Ovary (tissue), 9 donors: ENCODE results near the gene UBA3. TPM values are rescaled to one million over a fixed set of nuclear protein-coding genes. Genes with fewer than 3 reads are reported as not detected.

ENCODE experiments used
- DNase-seq, 5 donors: peaks; one replicate each; pipeline ENCODE4 v3.0.0-alpha.2; 2019 to 2020
- H3K27ac ChIP-seq, 2 donors: fragments of 200-600 bp; one replicate each; pipeline versions ENCODE4 v1.5.1 to v1.8.0; 2019 to 2022
- H3K27me3 ChIP-seq: fragments of 200-600 bp; one replicate; pipeline ENCODE4 v1.8.0; 2022
- H3K36me3 ChIP-seq: fragments of 200-600 bp; sonication (generic); one replicate; pipeline ENCODE4 v1.5.1; 2019
- H3K4me1 ChIP-seq: one replicate; pipeline ENCODE4 v1.8.1; 2013; ENCODE audit warnings: mild to moderate bottlenecking, moderate library complexity; ENCODE audit not compliant: insufficient read depth
- H3K4me3 ChIP-seq: fragments of 200-600 bp; sonication (generic); one replicate; pipeline ENCODE4 v1.5.1; 2017
- H3K9me3 ChIP-seq, 2 donors: fragments of 200-600 bp in 1 of 2; sonication (generic) in 1 of 2; one replicate each; pipeline versions ENCODE4 v1.5.1 to v1.8.1; 2013 to 2019; ENCODE audit warnings: mild to moderate bottlenecking in 1 of 2, moderate library complexity in 1 of 2
- EP300 ChIP-seq: sonication (generic); formaldehyde crosslinking; IDR thresholded peaks from one replicate; pipeline ENCODE4 v1.6.1; 2017; ENCODE audit warnings: antibody characterized with exemption
- POLR2A ChIP-seq: fragments of 450-650 bp; IDR thresholded peaks from one replicate; pipeline ENCODE4 v1.6.1; 2017; ENCODE audit warnings: antibody characterized with exemption, mild to moderate bottlenecking, moderate library complexity
- WGBS, 3 donors: extraction: QIAGEN DNeasy Blood & Tissue Kit in 1 of 3; methylation state at CpG; one replicate each; pipeline versions ENCODE4 v1.1.5 to v1.1.7; 2013 to 2017; 5-methylcytosine and 5-hydroxymethylcytosine counted together
- intact Hi-C, 4 donors: fragments of 100-400 bp; cut with DNase I; formaldehyde crosslinking; loops; one replicate each; pipeline versions ENCODE4 v1.11.0 to v1.15.1; 2022 to 2023
- polyA plus RNA-seq, 2 donors: library from polyadenylated mRNA; stranded (reverse); fragments of 200-250 nt in 1 of 2; fragments of 350-450 nt in 1 of 2; fragmentation: Illumina TruSeq in 1 of 2; extraction: RNeasy Lipid Tissue Mini Kit (QIAGEN cat#74804) in 1 of 2; gene quantifications; one replicate each; pipeline ENCODE4 v1.2.3, GENCODE V29; 2013 to 2014
- total RNA-seq, 7 donors: library from RNA; depleted of rRNA in 2 of 7; stranded (reverse); fragments of >200 nt in 2 of 7; fragmentation: NEBNext Ultra II Directional in 3 of 7; extraction: Animal tissue kit (Norgen Biotek cat#: 25700) in 3 of 7; gene quantifications; one replicate each; pipeline versions ENCODE4 v1.1.0 to v1.2.4, GENCODE V29; 2016 to 2023
- TF ChIP-seq, protein P1 (sequence below), 3 donors: fragments of 450-650 bp in 2 of 3; fragments of 200-600 bp in 1 of 3; IDR thresholded peaks; one replicate each; pipeline versions ENCODE4 v1.5.1 to v1.8.0; 2016 to 2022; ENCODE audit warnings: antibody characterized with exemption in 3 of 3, mild to moderate bottlenecking in 1 of 3
- donor health status: DM: no; HTN: no; CAD: no; lungs with moderate emphysema.
- donor health status: DM: no; HTN: no; CAD: no.
- donor health status: Bipolar disorder and iron deficiency.
- donor health status: DM: yes; HTN: yes; CAD: no.
- donor health status: DM: no; HTN: no; CAD: no.
- donor health status: DM: yes; HTN: yes; CAD: no.

Gene UBA3
- total and polyA plus RNA-seq, 9 donors = 34.7 to 54.9 (median 47.7) TPM

DNA sequence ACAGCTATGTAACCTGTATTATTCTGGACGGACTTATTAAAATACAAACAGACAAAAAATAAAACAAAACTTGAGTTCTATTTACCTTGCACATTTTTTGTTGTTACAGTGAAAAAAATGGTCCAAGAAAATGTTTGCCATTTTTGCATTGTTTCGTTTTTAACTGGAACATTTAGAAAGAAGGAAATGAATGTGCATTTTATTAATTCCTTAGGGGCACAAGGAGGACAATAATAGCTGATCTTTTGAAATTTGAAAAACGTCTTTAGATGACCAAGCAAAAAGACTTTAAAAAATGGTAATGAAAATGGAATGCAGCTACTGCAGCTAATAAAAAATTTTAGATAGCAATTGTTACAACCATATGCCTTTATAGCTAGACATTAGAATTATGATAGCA lies 25.2 kb upstream of the UBA3 start:
- intact Hi-C loops = no loop called here
- WGBS, 3 donors = 8 to 15% (median 11%) methylated on average over 3 of the region's 3 CpGs
- TF ChIP-seq, protein P1, sequence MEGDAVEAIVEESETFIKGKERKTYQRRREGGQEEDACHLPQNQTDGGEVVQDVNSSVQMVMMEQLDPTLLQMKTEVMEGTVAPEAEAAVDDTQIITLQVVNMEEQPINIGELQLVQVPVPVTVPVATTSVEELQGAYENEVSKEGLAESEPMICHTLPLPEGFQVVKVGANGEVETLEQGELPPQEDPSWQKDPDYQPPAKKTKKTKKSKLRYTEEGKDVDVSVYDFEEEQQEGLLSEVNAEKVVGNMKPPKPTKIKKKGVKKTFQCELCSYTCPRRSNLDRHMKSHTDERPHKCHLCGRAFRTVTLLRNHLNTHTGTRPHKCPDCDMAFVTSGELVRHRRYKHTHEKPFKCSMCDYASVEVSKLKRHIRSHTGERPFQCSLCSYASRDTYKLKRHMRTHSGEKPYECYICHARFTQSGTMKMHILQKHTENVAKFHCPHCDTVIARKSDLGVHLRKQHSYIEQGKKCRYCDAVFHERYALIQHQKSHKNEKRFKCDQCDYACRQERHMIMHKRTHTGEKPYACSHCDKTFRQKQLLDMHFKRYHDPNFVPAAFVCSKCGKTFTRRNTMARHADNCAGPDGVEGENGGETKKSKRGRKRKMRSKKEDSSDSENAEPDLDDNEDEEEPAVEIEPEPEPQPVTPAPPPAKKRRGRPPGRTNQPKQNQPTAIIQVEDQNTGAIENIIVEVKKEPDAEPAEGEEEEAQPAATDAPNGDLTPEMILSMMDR (IDR thresholded peaks at IDR 0.05) = no peak
- TF ChIP-seq POLR2A = no peak
- no peak for TF ChIP-seq EP300
- peaks cover 2% of the 10 kb centered on the region for H3K4me1 ChIP-seq
- no peaks in the 10 kb centered on the region for H3K9me3 ChIP-seq
- H3K4me3 ChIP-seq = no peak overlapping the region
- DNase-seq = no peak
- H3K27me3 ChIP-seq = no peaks in the 10 kb centered on the region
- no peaks in the 10 kb centered on the region for H3K36me3 ChIP-seq
- no peak overlapping the region for H3K27ac ChIP-seq

GRCh38 chr3:69104586-69104985 lies 24.4 kb upstream of the UBA3 start:
- H3K27me3 ChIP-seq = no peaks in the 10 kb centered on the region
- peaks cover 2% of the 10 kb centered on the region for H3K4me1 ChIP-seq
- TF ChIP-seq POLR2A (no peak), EP300 (no peak)
- TF ChIP-seq, protein P1 (IDR thresholded peaks at IDR 0.05) = no peak
- H3K36me3 ChIP-seq = no peaks in the 10 kb centered on the region
- WGBS, 3 donors = 69 to 75% (median 73%) methylated on average over 8 of the region's 8 CpGs
- H3K27ac ChIP-seq = no peak overlapping the region
- no peaks in the 10 kb centered on the region for H3K9me3 ChIP-seq
- H3K4me3 ChIP-seq = no peak overlapping the region
- intact Hi-C loops = no loop called here
- DNase-seq = no peak

GRCh38 chr3:69103123-69103522 lies 23.0 kb upstream of the UBA3 start:
- 89 to 90% (median 90%) methylated on average over 3 of the region's 3 CpGs for WGBS, 3 donors
- TF ChIP-seq POLR2A (no peak), EP300 (no peak)
- TF ChIP-seq, protein P1 (IDR thresholded peaks at IDR 0.05) = no peak

GRCh38 chr3:69102384-69102783 lies 22.2 kb upstream of the UBA3 start:
- no peak for TF ChIP-seq POLR2A
- TF ChIP-seq EP300 = no peak
- TF ChIP-seq, protein P1 (IDR thresholded peaks at IDR 0.05) = no peak
- H3K9me3 ChIP-seq = no peaks in the 10 kb centered on the region
- no peaks in the 10 kb centered on the region for H3K27me3 ChIP-seq
- H3K36me3 ChIP-seq = no peaks in the 10 kb centered on the region
- 94 to 98% (median 94%) methylated on average over 4 of the region's 4 CpGs for WGBS, 3 donors
- H3K27ac ChIP-seq = no peak overlapping the region
- H3K4me3 ChIP-seq = no peak overlapping the region
- intact Hi-C loops = no loop called here
- no peak for DNase-seq
- H3K4me1 ChIP-seq = peaks cover 2% of the 10 kb centered on the region

More at GRCh38 chr3:69103123-69103522, 23.0 kb upstream of the UBA3 start:
- no peak for DNase-seq
- intact Hi-C loops = no loop called here
- H3K9me3 ChIP-seq = no peaks in the 10 kb centered on the region
- H3K4me3 ChIP-seq = no peak overlapping the region
- H3K36me3 ChIP-seq = no peaks in the 10 kb centered on the region
- peaks cover 2% of the 10 kb centered on the region for H3K4me1 ChIP-seq
- no peaks in the 10 kb centered on the region for H3K27me3 ChIP-seq
- H3K27ac ChIP-seq = no peak overlapping the region
